Tibial nerve (tissue), 3 donors: Measurements from ENCODE around the gene SCYGR6.

ENCODE experiments used
- CTCF ChIP-seq, 5 experiments: fragments of 200-600 bp in 3 of 5; fragments of 450-650 bp in 2 of 5; sonication (generic) in 3 of 5; IDR thresholded peaks; one replicate each; pipeline ENCODE4 v1.5.1; 2016 to 2019; ENCODE audit warnings: antibody characterized with exemption in 5 of 5, mild to moderate bottlenecking in 3 of 5, moderate library complexity in 2 of 5
- POLR2A ChIP-seq, 2 donors: fragments of 450-650 bp; IDR thresholded peaks; one replicate each; pipeline ENCODE4 v1.6.1; 2017; ENCODE audit warnings: antibody characterized with exemption in 2 of 2, mild to moderate bottlenecking in 2 of 2, moderate library complexity in 2 of 2

GRCh38 chr2:227696990-227697679 lies 27.4 kb downstream of the SCYGR6 start:
- TF ChIP-seq CTCF (IDR thresholded peaks at IDR 0.05) (no peak), POLR2A (IDR thresholded peaks at IDR 0.05) (no peak)
